HepG2 (cell line): ENCODE data around the gene ALG3. TPM values are rescaled to one million over a fixed set of nuclear protein-coding genes. Genes with fewer than 3 reads are reported as not detected.

Source experiments
- FOXA1 ChIP-seq, 2 experiments: fragments of 450-650 bp in 1 of 2; sonication (generic) in 1 of 2; formaldehyde crosslinking in 1 of 2; IDR thresholded peaks; 2 replicates each; pipeline versions ENCODE4 v1.4.0 to v1.6.1; 2016 to 2020; ENCODE audit warnings: missing genetic modification reagents in 1 of 2
- MXI1 ChIP-seq: IDR thresholded peaks from 3 replicates; pipeline ENCODE4 v1.6.1; 2012; ENCODE audit warnings: low read depth, low read length, inconsistent platforms, borderline replicate concordance
- ZNF235 ChIP-seq: sonication (generic); formaldehyde crosslinking; IDR thresholded peaks from 2 replicates; pipeline ENCODE4 v1.8.1; 2023; ENCODE audit warnings: mild to moderate bottlenecking, missing genetic modification reagents, borderline replicate concordance
- ZNF431 ChIP-seq: sonication (generic); formaldehyde crosslinking; IDR thresholded peaks from 2 replicates; pipeline ENCODE4 v1.9.0; 2022; ENCODE audit warnings: missing genetic modification reagents, low read depth, mild to moderate bottlenecking, borderline replicate concordance
- ZNF713 ChIP-seq: sonication (generic); formaldehyde crosslinking; IDR thresholded peaks from 2 replicates; pipeline ENCODE4 v1.4.0; 2020; ENCODE audit warnings: mild to moderate bottlenecking, missing genetic modification reagents
- ZNF776 ChIP-seq: sonication (generic); formaldehyde crosslinking; IDR thresholded peaks from 2 replicates; pipeline ENCODE4 v1.4.0; 2020; ENCODE audit warnings: mild to moderate bottlenecking, missing genetic modification reagents
- polyA plus RNA-seq, 8 experiments: library from polyadenylated mRNA; depleted of rRNA in 3 of 8; stranded (reverse) in 7 of 8; unstranded in 1 of 8; fragments of >200 nt; fragmentation: Illumina TruSeq in 4 of 8; extraction: Trizol in 4 of 8; gene quantifications; 2 replicates each; pipeline versions ENCODE4 v1.2.1 to v1.2.3, GENCODE V29; 2011 to 2016; ENCODE audit warnings: low read depth in 4 of 8, missing spikeins in 1 of 8, mixed read lengths in 1 of 8; ENCODE audit not compliant: insufficient read depth in 1 of 8
- total RNA-seq, 5 experiments: library from RNA; depleted of rRNA; stranded (reverse); fragments of >200 nt; fragmentation: Illumina TruSeq; extraction: Trizol; gene quantifications; 2 replicates each; pipeline ENCODE4 v1.2.3, GENCODE V29; 2016; ENCODE audit warnings: low read depth in 1 of 5
- TF ChIP-seq, protein P1 (sequence below): sonication (generic); formaldehyde crosslinking; IDR thresholded peaks from 2 replicates; pipeline ENCODE4 v1.8.1; 2023; ENCODE audit warnings: missing genetic modification reagents, mild to moderate bottlenecking, borderline replicate concordance
- TF ChIP-seq, protein P2 (sequence below): sonication (generic); formaldehyde crosslinking; IDR thresholded peaks from 2 replicates; pipeline ENCODE4 v1.5.0; 2020; ENCODE audit warnings: missing genetic modification reagents
- TF ChIP-seq, protein P3 (sequence below): sonication (generic); formaldehyde crosslinking; IDR thresholded peaks from 2 replicates; pipeline ENCODE4 v1.4.0; 2020; ENCODE audit warnings: missing genetic modification reagents
- TF ChIP-seq, protein P4 (sequence below): sonication (generic); formaldehyde crosslinking; IDR thresholded peaks from 2 replicates; pipeline ENCODE4 v1.4.0; 2020; ENCODE audit warnings: missing genetic modification reagents

Gene ALG3
- total and polyA plus RNA-seq, 2 of the 13 experiments (the other 11 are each of a cell fraction or from before 2014, with no cell fraction given): 46.6 to 57.1 TPM

DNA sequence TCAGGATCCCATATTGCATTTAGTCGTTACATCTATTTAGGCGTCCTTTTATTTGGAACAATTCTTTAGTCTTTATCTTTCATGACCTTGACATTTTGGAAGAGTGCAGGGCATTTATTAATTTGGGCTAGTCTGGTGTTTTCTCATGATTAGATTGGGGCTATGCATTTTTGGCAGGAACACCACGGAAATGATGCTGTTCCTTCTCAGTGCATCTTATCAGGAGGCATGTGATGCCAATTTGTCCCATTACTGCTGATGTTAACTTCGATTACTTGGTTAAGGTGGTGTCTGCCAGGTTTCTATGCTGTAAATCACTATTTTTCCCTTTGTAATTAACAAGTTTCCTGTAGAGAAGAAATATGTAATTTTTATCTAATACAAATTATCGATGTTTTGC, 37.5 kb downstream of the ALG3 start (continued):
- no peak for TF ChIP-seq ZNF431 (CRISPR knock-in tag)
- TF ChIP-seq FOXA1 (IDR thresholded peaks at IDR 0.05): no peak
- TF ChIP-seq FOXA1 (CRISPR knock-in tag; IDR thresholded peaks at IDR 0.05): no peak
- TF ChIP-seq, protein P1, sequence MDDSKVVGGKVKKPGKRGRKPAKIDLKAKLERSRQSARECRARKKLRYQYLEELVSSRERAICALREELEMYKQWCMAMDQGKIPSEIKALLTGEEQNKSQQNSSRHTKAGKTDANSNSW (CRISPR knock-in tag): no peak
- TF ChIP-seq, protein P2, sequence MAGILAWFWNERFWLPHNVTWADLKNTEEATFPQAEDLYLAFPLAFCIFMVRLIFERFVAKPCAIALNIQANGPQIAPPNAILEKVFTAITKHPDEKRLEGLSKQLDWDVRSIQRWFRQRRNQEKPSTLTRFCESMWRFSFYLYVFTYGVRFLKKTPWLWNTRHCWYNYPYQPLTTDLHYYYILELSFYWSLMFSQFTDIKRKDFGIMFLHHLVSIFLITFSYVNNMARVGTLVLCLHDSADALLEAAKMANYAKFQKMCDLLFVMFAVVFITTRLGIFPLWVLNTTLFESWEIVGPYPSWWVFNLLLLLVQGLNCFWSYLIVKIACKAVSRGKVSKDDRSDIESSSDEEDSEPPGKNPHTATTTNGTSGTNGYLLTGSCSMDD (CRISPR knock-in tag): no peak
- TF ChIP-seq ZNF235 (CRISPR knock-in tag): no peak
- TF ChIP-seq MXI1: no peak
- TF ChIP-seq, protein P3, sequence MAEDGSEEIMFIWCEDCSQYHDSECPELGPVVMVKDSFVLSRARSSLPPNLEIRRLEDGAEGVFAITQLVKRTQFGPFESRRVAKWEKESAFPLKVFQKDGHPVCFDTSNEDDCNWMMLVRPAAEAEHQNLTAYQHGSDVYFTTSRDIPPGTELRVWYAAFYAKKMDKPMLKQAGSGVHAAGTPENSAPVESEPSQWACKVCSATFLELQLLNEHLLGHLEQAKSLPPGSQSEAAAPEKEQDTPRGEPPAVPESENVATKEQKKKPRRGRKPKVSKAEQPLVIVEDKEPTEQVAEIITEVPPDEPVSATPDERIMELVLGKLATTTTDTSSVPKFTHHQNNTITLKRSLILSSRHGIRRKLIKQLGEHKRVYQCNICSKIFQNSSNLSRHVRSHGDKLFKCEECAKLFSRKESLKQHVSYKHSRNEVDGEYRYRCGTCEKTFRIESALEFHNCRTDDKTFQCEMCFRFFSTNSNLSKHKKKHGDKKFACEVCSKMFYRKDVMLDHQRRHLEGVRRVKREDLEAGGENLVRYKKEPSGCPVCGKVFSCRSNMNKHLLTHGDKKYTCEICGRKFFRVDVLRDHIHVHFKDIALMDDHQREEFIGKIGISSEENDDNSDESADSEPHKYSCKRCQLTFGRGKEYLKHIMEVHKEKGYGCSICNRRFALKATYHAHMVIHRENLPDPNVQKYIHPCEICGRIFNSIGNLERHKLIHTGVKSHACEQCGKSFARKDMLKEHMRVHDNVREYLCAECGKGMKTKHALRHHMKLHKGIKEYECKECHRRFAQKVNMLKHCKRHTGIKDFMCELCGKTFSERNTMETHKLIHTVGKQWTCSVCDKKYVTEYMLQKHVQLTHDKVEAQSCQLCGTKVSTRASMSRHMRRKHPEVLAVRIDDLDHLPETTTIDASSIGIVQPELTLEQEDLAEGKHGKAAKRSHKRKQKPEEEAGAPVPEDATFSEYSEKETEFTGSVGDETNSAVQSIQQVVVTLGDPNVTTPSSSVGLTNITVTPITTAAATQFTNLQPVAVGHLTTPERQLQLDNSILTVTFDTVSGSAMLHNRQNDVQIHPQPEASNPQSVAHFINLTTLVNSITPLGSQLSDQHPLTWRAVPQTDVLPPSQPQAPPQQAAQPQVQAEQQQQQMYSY (CRISPR knock-in tag): no peak
- no peak for TF ChIP-seq ZNF776 (CRISPR knock-in tag)
- no peak for TF ChIP-seq ZNF713 (CRISPR knock-in tag)
- TF ChIP-seq, protein P4, sequence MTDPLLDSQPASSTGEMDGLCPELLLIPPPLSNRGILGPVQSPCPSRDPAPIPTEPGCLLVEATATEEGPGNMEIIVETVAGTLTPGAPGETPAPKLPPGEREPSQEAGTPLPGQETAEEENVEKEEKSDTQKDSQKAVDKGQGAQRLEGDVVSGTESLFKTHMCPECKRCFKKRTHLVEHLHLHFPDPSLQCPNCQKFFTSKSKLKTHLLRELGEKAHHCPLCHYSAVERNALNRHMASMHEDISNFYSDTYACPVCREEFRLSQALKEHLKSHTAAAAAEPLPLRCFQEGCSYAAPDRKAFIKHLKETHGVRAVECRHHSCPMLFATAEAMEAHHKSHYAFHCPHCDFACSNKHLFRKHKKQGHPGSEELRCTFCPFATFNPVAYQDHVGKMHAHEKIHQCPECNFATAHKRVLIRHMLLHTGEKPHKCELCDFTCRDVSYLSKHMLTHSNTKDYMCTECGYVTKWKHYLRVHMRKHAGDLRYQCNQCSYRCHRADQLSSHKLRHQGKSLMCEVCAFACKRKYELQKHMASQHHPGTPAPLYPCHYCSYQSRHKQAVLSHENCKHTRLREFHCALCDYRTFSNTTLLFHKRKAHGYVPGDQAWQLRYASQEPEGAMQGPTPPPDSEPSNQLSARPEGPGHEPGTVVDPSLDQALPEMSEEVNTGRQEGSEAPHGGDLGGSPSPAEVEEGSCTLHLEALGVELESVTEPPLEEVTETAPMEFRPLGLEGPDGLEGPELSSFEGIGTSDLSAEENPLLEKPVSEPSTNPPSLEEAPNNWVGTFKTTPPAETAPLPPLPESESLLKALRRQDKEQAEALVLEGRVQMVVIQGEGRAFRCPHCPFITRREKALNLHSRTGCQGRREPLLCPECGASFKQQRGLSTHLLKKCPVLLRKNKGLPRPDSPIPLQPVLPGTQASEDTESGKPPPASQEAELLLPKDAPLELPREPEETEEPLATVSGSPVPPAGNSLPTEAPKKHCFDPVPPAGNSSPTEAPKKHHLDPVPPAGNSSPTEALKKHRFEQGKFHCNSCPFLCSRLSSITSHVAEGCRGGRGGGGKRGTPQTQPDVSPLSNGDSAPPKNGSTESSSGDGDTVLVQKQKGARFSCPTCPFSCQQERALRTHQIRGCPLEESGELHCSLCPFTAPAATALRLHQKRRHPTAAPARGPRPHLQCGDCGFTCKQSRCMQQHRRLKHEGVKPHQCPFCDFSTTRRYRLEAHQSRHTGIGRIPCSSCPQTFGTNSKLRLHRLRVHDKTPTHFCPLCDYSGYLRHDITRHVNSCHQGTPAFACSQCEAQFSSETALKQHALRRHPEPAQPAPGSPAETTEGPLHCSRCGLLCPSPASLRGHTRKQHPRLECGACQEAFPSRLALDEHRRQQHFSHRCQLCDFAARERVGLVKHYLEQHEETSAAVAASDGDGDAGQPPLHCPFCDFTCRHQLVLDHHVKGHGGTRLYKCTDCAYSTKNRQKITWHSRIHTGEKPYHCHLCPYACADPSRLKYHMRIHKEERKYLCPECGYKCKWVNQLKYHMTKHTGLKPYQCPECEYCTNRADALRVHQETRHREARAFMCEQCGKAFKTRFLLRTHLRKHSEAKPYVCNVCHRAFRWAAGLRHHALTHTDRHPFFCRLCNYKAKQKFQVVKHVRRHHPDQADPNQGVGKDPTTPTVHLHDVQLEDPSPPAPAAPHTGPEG (CRISPR knock-in tag): no peak
